Fibroblast of pulmonary artery (primary cell): Measurements from ENCODE around the gene ARHGEF11.

ENCODE experiments used
- DNase-seq: peaks from one replicate; pipeline ENCODE4 v3.0.0-alpha.2; 2010; ENCODE audit warnings: low read depth
- H3K4me3 ChIP-seq: replicated peaks from 2 replicates; pipeline ENCODE4 v1.5.1; 2011; ENCODE audit warnings: low read depth, mild to moderate bottlenecking, control low read depth, low read length, moderate library complexity
- TF ChIP-seq, protein P1 (sequence below): IDR thresholded peaks from 2 replicates; pipeline ENCODE4 v1.5.1; 2011; ENCODE audit warnings: mild to moderate bottlenecking, control low read depth, low read length, inconsistent platforms; ENCODE audit errors: missing control alignments

ARHGEF11 gene

DNA sequence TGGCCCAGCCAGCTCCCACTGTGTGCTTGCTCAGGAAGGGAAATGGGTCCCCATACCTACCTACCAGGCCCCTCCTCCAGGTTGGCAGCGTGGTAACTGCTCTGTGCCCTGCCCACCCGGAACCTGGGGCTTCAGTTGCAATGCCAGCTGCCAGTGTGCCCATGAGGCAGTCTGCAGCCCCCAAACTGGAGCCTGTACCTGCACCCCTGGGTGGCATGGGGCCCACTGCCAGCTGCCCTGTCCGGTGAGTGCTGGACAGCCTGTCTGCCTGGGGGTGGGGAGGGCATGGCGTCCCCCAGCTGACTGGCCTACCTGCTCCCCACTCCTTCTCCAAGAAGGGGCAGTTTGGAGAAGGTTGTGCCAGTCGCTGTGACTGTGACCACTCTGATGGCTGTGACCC, 135.9 kb downstream of the ARHGEF11 start:
- TF ChIP-seq, protein P1, sequence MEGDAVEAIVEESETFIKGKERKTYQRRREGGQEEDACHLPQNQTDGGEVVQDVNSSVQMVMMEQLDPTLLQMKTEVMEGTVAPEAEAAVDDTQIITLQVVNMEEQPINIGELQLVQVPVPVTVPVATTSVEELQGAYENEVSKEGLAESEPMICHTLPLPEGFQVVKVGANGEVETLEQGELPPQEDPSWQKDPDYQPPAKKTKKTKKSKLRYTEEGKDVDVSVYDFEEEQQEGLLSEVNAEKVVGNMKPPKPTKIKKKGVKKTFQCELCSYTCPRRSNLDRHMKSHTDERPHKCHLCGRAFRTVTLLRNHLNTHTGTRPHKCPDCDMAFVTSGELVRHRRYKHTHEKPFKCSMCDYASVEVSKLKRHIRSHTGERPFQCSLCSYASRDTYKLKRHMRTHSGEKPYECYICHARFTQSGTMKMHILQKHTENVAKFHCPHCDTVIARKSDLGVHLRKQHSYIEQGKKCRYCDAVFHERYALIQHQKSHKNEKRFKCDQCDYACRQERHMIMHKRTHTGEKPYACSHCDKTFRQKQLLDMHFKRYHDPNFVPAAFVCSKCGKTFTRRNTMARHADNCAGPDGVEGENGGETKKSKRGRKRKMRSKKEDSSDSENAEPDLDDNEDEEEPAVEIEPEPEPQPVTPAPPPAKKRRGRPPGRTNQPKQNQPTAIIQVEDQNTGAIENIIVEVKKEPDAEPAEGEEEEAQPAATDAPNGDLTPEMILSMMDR = no peak
- no peak for DNase-seq
- H3K4me3 ChIP-seq = no peak overlapping the region

DNA sequence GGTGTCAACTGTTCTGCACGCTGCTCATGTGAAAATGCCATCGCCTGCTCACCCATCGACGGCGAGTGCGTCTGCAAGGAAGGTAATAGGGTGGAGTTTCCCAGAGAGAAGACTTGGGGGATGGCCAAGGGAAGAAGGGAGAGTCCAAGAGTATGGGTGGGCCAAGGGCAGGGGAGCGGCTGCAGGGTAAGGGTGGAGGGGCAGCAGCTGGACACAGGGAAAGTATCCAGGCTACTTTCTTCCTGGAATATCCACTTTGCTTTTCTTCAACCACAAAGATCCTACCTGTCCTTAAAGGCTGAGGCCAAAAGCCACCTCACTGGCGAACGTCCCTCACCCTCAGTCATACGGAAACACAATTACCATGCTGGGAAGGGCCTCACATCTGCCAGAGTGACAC, 136.6 kb downstream of the ARHGEF11 start:
- no peak overlapping the region for H3K4me3 ChIP-seq
- no peak for DNase-seq
- TF ChIP-seq, protein P1 = no peak

DNA sequence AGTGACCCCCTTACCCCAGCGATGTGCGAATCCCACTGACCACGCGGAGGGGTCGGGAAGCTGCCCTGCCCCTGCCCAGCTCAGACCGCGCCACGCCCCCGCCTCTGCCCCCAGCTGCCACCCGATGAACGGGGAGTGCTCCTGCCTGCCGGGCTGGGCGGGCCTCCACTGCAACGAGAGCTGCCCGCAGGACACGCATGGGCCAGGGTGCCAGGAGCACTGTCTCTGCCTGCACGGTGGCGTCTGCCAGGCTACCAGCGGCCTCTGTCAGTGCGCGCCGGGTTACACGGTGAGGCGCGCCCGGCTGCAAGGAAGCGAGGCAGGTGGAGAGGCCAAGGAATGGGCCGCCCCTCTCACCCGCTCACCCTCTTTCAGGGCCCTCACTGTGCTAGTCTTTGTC, 137.0 kb downstream of the ARHGEF11 start:
- no peak overlapping the region for H3K4me3 ChIP-seq
- no peak for DNase-seq
- TF ChIP-seq, protein P1 = no peak

DNA sequence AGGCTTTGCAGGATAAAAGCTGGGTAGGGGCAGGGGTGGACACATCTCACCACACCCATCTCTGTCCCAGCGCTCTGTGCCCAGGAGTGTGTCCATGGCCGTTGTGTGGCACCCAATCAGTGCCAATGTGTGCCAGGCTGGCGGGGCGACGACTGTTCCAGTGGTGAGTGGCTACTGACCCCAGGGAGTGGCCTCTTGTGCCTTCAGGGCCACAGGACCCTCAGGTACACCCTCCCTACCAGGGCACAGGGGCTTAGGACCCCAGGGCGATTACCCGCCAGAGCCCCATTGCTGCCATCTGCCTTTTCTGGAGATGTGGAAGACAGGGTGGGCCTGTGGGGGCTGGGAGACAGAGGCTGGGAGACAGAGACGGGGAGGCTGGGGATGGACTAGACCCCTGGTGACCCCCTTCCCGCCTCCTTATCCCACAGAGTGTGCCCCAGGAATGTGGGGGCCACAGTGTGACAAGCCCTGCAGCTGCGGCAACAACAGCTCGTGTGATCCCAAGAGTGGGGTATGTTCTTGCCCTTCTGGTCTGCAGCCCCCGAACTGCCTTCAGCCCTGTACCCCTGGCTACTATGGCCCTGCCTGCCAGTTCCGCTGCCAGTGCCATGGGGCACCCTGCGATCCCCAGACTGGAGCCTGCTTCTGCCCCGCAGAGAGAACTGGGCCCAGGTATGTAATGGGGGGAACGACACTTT, 139.2 kb downstream of the ARHGEF11 start:
- H3K4me3 ChIP-seq = no peak overlapping the region
- TF ChIP-seq, protein P1 = no peak
- no peak for DNase-seq

DNA sequence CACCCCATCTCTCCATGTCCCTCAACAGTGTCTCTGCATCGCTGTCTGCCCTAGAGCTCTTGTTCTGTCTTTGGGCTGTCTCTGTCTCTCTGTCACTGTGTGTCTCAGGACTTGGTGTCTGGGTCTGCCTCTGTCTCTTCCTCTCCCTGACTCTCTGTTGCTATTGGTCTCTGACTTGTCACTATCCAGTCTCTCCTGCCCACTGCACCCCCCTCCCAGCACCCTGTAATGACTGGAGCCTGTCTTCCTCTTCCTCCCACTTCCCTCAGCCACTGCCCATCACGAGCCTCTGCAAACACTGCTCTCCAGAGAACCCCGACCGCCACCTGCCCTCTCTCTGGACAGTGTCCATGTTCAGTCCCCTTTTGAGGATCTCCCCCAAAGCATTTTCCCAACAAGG, 139.9 kb downstream of the ARHGEF11 start:
- TF ChIP-seq, protein P1 = no peak
- DNase-seq = no peak
- no peak overlapping the region for H3K4me3 ChIP-seq

DNA sequence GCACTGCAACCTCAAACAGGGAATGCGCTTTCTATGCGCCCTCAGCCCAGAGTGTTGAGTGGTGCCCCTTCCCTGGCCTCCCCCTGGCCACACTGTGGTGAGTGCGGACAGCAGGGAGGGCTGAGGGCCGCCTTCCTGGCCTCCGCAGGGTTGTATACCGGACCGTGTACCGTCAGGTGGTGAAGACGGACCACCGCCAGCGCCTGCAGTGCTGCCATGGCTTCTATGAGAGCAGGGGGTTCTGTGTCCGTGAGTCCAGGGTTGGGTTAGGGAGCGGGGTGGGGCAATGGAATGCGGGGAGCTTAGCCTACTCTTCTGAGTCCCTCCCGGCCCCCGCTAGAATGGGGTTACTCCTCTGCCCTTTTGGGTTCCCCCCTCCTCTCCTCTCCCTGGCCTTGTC, 140.4 kb downstream of the ARHGEF11 start:
- H3K4me3 ChIP-seq = no peak overlapping the region
- DNase-seq = no peak
- TF ChIP-seq, protein P1 = no peak
